Stomach (tissue), 4 donors: ENCODE results near the gene NAT9.

Source experiments
- EP300 ChIP-seq: sonication (generic); formaldehyde crosslinking; IDR thresholded peaks from one replicate; pipeline ENCODE4 v1.6.1; 2017; ENCODE audit warnings: antibody characterized with exemption
- POLR2A ChIP-seq, 4 donors: fragments of 450-650 bp; IDR thresholded peaks; one replicate each; pipeline ENCODE4 v1.6.1; 2016; ENCODE audit warnings: antibody characterized with exemption in 4 of 4, control low read depth in 2 of 4, mild to moderate bottlenecking in 1 of 4, moderate library complexity in 1 of 4
- POLR2AphosphoS5 ChIP-seq, 3 donors: sonication (generic); formaldehyde crosslinking; IDR thresholded peaks; one replicate each; pipeline ENCODE4 v1.6.1; 2016; ENCODE audit warnings: antibody characterized with exemption in 3 of 3
- TF ChIP-seq, protein P1 (sequence below), 7 experiments: fragments of 450-650 bp in 4 of 7; fragments of 200-600 bp in 3 of 7; sonication (generic) in 3 of 7; IDR thresholded peaks; one replicate each; pipeline ENCODE4 v1.5.1; 2016 to 2019; ENCODE audit warnings: antibody characterized with exemption in 7 of 7, control low read depth in 2 of 7, mild to moderate bottlenecking in 1 of 7

DNA sequence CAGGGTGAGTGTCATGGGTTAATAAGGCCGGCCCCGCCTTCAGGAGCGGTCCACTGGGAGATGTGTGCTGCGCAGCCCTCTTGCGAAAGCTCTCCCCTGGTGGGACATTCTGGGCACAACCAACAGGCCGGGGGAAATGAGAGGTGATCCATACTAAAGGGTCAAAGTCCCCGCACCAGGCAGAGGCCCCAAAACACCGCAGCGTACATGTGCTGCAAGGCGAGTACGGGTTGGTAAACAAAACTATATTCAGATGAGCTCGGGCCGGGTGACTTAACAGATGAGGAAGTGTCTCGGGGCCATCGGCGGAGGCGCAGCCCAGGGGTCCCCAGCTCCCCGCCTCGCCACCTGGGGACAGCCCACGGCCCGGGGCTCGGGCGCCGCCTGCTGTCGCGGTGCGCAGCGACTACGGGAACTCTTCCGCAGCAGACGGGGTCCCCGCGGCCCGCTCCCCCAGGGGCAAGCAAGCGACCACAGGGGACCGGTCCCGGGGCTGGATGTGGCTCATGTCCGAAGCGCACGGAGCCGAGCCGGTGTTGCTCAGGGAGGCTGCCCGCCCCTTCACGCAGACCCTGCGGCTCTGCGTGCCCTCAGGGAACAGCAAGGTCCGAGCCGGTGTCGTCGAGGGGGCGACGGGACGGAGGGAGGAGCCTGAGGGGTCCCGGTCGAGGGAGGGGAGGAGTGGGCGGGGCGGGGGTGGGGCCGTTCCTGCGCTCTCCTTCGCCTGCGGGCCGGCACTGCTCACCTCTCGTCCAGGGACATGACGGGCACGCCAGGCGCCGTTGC, 39.4 kb downstream of the NAT9 start, which contains the start of gene RAB37:
- TF ChIP-seq POLR2AphosphoS5 (IDR thresholded peaks at IDR 0.05): no peak
- TF ChIP-seq POLR2A (IDR thresholded peaks at IDR 0.05): no peak
- TF ChIP-seq, protein P1, sequence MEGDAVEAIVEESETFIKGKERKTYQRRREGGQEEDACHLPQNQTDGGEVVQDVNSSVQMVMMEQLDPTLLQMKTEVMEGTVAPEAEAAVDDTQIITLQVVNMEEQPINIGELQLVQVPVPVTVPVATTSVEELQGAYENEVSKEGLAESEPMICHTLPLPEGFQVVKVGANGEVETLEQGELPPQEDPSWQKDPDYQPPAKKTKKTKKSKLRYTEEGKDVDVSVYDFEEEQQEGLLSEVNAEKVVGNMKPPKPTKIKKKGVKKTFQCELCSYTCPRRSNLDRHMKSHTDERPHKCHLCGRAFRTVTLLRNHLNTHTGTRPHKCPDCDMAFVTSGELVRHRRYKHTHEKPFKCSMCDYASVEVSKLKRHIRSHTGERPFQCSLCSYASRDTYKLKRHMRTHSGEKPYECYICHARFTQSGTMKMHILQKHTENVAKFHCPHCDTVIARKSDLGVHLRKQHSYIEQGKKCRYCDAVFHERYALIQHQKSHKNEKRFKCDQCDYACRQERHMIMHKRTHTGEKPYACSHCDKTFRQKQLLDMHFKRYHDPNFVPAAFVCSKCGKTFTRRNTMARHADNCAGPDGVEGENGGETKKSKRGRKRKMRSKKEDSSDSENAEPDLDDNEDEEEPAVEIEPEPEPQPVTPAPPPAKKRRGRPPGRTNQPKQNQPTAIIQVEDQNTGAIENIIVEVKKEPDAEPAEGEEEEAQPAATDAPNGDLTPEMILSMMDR (IDR thresholded peaks at IDR 0.05): peak in 2 of 7 experiments; percentile 7 to 52
- TF ChIP-seq EP300: no peak
